Activated CD8-positive, alpha-beta memory T cell treated with anti-CD3 and anti-CD28 coated beads, Interleukin-2, amount 50 U/mL, for 48 hours (primary cell): ENCODE data around the gene LASP1.
"Not testable (repeated sequence)": the region's sequence is repeated elsewhere in the genome, so short reads cannot be mapped to it uniquely, and the experiment has no call there.

Experiments used
- DNase-seq: peaks from one replicate; pipeline ENCODE4 v3.0.0-alpha.2; 2020

LASP1 gene

GRCh38 chr17:38911081-38911730 is 41.3 kb downstream of the LASP1 start:
- DNase-seq: peak; percentile 41

GRCh38 chr17:38911731-38912081 is 41.8 kb downstream of the LASP1 start:
- DNase-seq: not testable (repeated sequence)

GRCh38 chr17:38912221-38912813 is 42.5 kb downstream of the LASP1 start:
- DNase-seq: peak; percentile 51

- peak; percentile 50 for DNase-seq
These were observed 45.1 kb downstream of the LASP1 start for GRCh38 chr17:38914741-38915638.

- no peak for DNase-seq
These were observed 45.8 kb downstream of the LASP1 start for GRCh38 chr17:38915639-38915995.

- no peak for DNase-seq
These were observed 46.9 kb downstream of the LASP1 start for GRCh38 chr17:38916771-38917170.

GRCh38 chr17:38917259-38917658 is 47.4 kb downstream of the LASP1 start:
- DNase-seq: peak; percentile 17

GRCh38 chr17:38918129-38918913 is 48.5 kb downstream of the LASP1 start:
- peak; percentile 48 for DNase-seq

- peak; percentile 48 for DNase-seq
These were observed 49.1 kb downstream of the LASP1 start for GRCh38 chr17:38918916-38919315.

GRCh38 chr17:38919316-38920078 is 49.6 kb downstream of the LASP1 start:
- DNase-seq: peak; percentile 48

- DNase-seq: peak; percentile 43
These were observed 50.8 kb downstream of the LASP1 start for GRCh38 chr17:38920374-38921291.

GRCh38 chr17:38921756-38922411 is 52.0 kb downstream of the LASP1 start:
- peak; percentile 52 for DNase-seq

GRCh38 chr17:38922538-38923297 is 52.9 kb downstream of the LASP1 start:
- DNase-seq: peak; percentile 53

GRCh38 chr17:38925263-38925995 is 55.6 kb downstream of the LASP1 start, which contains the start of gene LASP1NB:
Gene LASP1NB, plus strand, starts transcription at chr17:38925614.
- DNase-seq: peak; percentile 70

GRCh38 chr17:38926293-38927070 is 56.6 kb downstream of the LASP1 start:
- DNase-seq: no peak

- not testable (repeated sequence) for DNase-seq
These were observed 60.9 kb downstream of the LASP1 start for GRCh38 chr17:38930782-38931181.

GRCh38 chr17:38933962-38934361 is 64.1 kb downstream of the LASP1 start:
- DNase-seq: not testable (repeated sequence)

- no peak for DNase-seq
These were observed 70.1 kb downstream of the LASP1 start for GRCh38 chr17:38939987-38940386.
